Lower leg skin (tissue), 4 donors: ENCODE data around the gene TMPO. TPM values are rescaled to one million over a fixed set of nuclear protein-coding genes. Genes with fewer than 3 reads are reported as not detected.
"Not testable (repeated sequence)": the region's sequence is repeated elsewhere in the genome, so short reads cannot be mapped to it uniquely, and the experiment has no call there.

ENCODE experiments used
- DNase-seq, 2 donors: peaks; one replicate each; pipeline ENCODE4 v3.0.0-alpha.2; 2019; ENCODE audit warnings: low spot score in 2 of 2
- H3K4me3 ChIP-seq: fragments of 200-600 bp; sonication (generic); 2 replicates; pipeline ENCODE4 v1.5.1; 2017; ENCODE audit warnings: mild to moderate bottlenecking, low read depth; ENCODE audit not compliant: poor library complexity, severe bottlenecking
- POLR2A ChIP-seq, 2 donors: fragments of 450-650 bp; IDR thresholded peaks; one replicate each; pipeline ENCODE4 v1.6.1; 2016 to 2017; ENCODE audit warnings: antibody characterized with exemption in 2 of 2, mild to moderate bottlenecking in 1 of 2, moderate library complexity in 1 of 2
- WGBS, 2 donors: methylation state at CpG; one replicate each; pipeline ENCODE4 v1.1.5; 2018; 5-methylcytosine and 5-hydroxymethylcytosine counted together
- intact Hi-C: fragments of 100-400 bp; cut with DNase I; formaldehyde crosslinking; loops from one replicate; pipeline ENCODE4 v1.15.0; 2023; ENCODE audit warnings: low total_unique reads
- total RNA-seq, 4 donors: library from RNA; depleted of rRNA; stranded (reverse); fragments of >200 nt; gene quantifications; one replicate each; pipeline ENCODE4 v1.1.0, GENCODE V29; 2016
- TF ChIP-seq, protein P1 (sequence below), 3 donors: fragments of 450-650 bp; IDR thresholded peaks; one replicate each; pipeline ENCODE4 v1.5.1; 2016; ENCODE audit warnings: antibody characterized with exemption in 3 of 3, mild to moderate bottlenecking in 3 of 3, moderate library complexity in 2 of 3

The TMPO gene
- total RNA-seq, 4 donors from 2014 or later: 43.1 to 62.9 (median 54.8) TPM

GRCh38 chr12:98504368-98504617 is 11.1 kb upstream of the TMPO start:
- no peak for DNase-seq
- H3K4me3 ChIP-seq: peak overlapping the region; percentile 42
- intact Hi-C loops: no loop called here
- TF ChIP-seq, protein P1, sequence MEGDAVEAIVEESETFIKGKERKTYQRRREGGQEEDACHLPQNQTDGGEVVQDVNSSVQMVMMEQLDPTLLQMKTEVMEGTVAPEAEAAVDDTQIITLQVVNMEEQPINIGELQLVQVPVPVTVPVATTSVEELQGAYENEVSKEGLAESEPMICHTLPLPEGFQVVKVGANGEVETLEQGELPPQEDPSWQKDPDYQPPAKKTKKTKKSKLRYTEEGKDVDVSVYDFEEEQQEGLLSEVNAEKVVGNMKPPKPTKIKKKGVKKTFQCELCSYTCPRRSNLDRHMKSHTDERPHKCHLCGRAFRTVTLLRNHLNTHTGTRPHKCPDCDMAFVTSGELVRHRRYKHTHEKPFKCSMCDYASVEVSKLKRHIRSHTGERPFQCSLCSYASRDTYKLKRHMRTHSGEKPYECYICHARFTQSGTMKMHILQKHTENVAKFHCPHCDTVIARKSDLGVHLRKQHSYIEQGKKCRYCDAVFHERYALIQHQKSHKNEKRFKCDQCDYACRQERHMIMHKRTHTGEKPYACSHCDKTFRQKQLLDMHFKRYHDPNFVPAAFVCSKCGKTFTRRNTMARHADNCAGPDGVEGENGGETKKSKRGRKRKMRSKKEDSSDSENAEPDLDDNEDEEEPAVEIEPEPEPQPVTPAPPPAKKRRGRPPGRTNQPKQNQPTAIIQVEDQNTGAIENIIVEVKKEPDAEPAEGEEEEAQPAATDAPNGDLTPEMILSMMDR (IDR thresholded peaks at IDR 0.05): no peak
- no peak for TF ChIP-seq POLR2A (IDR thresholded peaks at IDR 0.05)
- 18 to 19% methylated on average over 3 of the region's 3 CpGs for WGBS, 2 donors

DNA sequence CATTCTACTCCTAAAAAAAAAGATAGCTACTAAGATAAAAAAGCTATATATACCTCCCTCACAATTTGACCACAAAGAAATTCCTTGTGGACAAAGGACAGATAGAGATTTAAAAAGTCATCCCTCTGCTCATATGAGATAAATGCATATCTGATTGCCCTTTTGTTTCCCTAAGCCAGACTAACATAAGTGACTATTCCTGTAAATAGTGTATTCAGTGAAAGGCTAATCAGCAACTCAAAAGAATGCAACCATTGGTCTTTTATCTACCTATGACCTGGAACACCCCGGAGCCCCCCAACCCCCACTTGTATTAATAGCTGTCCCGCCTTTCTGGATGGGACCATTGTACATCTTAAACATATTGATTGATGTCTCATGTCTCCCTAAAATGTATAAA is 6.3 kb upstream of the TMPO start:
- H3K4me3 ChIP-seq: no peak overlapping the region
- intact Hi-C loops: no loop called here
- TF ChIP-seq POLR2A (IDR thresholded peaks at IDR 0.05): no peak
- TF ChIP-seq, protein P1 (IDR thresholded peaks at IDR 0.05): no peak
- no peak for DNase-seq
- 67 to 92% methylated on average over 2 of the region's 2 CpGs for WGBS, 2 donors

DNA sequence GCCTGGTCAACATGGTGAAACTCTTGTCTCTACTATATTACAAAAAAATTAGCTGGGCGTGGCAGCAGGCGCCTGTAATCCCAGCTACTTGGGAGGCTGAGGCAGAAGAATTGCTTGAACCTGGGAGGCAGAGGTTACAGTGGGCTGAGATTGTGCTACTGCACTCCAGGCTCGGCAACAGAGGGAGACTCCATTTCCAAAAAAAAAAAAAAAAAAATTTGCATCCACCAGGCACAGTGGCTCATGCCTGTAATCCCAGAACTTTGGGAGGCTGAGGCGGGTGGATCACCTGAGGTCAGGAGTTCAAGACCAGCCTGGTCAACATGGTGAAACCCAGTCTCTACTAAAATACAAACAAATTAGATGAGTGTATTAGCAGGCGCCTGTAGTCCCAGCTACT is 3.6 kb upstream of the TMPO start:
- intact Hi-C loops, DNase-seq, H3K4me3 ChIP-seq: not testable (repeated sequence)
- 91 to 94% methylated on average over 5 of the region's 5 CpGs for WGBS, 2 donors

GRCh38 chr12:98513379-98514322 is 1.7 kb upstream of the TMPO start:
- DNase-seq: peak in 1 of 2 donors; percentile 3
- TF ChIP-seq POLR2A (IDR thresholded peaks at IDR 0.05): no peak
- TF ChIP-seq, protein P1 (IDR thresholded peaks at IDR 0.05): no peak
- H3K4me3 ChIP-seq: no peak overlapping the region
- intact Hi-C loops: no loop called here
- WGBS, 2 donors: 68 to 85% methylated on average over 8 of the region's 8 CpGs

DNA sequence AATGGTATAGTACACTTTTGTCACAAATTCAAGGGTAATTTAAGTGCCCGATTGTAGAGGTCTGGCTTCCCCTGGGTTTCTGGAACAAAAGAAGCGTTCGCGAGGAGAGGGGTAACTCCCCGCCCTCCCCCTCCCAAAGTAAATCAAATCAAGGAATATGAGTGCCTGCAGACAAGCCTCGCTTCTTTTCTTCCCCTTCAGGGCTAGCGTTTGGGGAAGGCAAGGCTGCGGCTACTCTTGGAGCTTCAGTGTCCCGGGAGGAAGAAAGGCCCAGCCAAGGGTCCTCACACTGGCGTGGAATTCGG is 456 bp upstream of the TMPO start:
- intact Hi-C loops: no loop called here
- WGBS, 2 donors: 0 to 1% methylated on average over 8 to 11 of the region's 11 CpGs
- TF ChIP-seq, protein P1 (IDR thresholded peaks at IDR 0.05): no peak
- TF ChIP-seq POLR2A (IDR thresholded peaks at IDR 0.05): no peak
- DNase-seq: no peak
- peak overlapping the region; percentile 71 for H3K4me3 ChIP-seq

DNA sequence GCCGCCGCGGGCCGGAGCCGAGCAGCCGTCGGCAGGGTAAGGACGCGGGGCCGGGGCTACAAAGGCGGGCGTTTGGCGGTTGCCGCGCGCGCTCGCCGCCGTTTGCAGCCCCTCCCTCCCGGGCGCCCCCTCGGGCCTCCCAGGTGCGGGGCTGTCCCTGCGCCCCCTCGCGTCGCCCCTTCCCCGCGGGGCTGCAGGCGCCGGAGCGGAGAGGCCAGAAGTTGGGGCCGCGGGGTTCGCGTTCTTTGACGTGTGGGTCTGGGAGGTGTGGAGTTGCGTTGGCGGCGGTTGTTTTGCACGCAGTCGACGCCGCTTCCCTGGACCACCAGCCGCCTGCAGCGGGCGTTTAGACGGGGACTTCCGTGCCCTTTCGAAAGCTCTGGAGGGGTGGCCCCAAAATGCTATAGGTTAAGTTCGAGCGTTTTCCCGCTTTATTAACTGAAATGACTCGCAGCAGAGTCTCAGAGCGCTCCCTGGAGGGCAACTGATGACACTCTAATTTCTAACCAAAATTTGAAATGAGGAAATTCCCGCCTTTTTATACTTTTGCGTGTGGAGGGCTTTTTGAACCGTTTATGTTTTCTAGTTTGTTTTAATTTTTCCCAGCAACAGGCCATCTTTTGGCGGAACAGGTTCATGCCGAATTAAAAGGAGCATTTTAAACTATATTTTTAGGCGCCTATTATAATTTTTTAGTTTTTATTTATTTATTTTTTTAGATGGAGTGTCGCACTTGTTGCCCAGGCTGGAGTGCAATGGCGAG is 902 bp downstream of the TMPO start:
- H3K4me3 ChIP-seq: peak overlapping the region; percentile 83
- DNase-seq: peak; percentile 52 to 91
- TF ChIP-seq POLR2A (IDR thresholded peaks at IDR 0.05): no peak
- TF ChIP-seq, protein P1 (IDR thresholded peaks at IDR 0.05): peak in 1 of 3 donors; percentile 45
- intact Hi-C loops: no loop called here
- 0 to 1% methylated on average over 34 to 62 of the region's 64 CpGs for WGBS, 2 donors
